GM21576 (cell line): ENCODE results near the gene FGF23.
A peak's percentile ranks its signal among the peaks of the same experiment; 100 is the strongest.

Source experiments
- ATAC-seq: cut with Tn5 transposase; IDR thresholded peaks from one replicate; pipeline ENCODE4 v1.9.1; 2021; ENCODE audit warnings: mild to moderate bottlenecking, moderate library complexity; ENCODE audit not compliant: unreplicated experiment

Gene FGF23

DNA sequence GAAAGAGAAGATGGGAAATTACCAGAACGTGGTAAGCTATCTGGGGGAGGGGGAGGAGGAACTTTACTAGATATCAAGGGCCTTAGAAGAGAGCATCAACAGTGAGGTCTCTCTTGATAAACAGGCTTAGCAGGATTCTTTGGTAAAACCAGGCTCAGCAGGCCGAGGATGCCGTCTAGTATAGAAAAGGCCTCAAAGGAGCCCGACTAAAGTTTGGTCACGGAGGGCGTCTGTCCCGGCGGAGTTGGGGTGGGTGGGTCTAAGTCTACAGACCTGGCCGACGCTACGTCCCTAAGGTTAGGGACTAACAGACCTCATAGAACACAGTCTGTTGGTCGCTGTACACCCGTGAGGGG, 59.0 kb downstream of the FGF23 start:
- ATAC-seq = peak; percentile 32
